Keratinocyte (primary cell): ENCODE data around the gene FYB1. TPM values are rescaled to one million over a fixed set of nuclear protein-coding genes. Genes with fewer than 3 reads are reported as not detected.

Experiments
- DNase-seq: peaks from one replicate; pipeline ENCODE4 v3.0.0-alpha.2; 2011; ENCODE audit warnings: low read depth, missing footprints, low spot score
- FAIRE-seq: peaks from 2 replicates; lab custom pipeline; 2011; peaks lifted over from hg19 to GRCh38; lab: Jason Lieb, UNC
- H2AFZ ChIP-seq: 2 replicates; pipeline ENCODE4 v1.6.0; 2012; ENCODE audit warnings: low read length, control low read depth, inconsistent platforms; ENCODE audit not compliant: control insufficient read depth
- H3K27ac ChIP-seq: 2 replicates; pipeline ENCODE4 v1.5.1; 2011; ENCODE audit warnings: low read length; ENCODE audit not compliant: control insufficient read depth, insufficient read depth
- H3K27me3 ChIP-seq: 3 replicates; pipeline ENCODE4 v1.6.0; 2011; ENCODE audit warnings: low read length; ENCODE audit not compliant: control insufficient read depth, insufficient read depth; ENCODE audit errors: extremely low read depth
- H3K36me3 ChIP-seq, 2 experiments: 2 replicates in 1 of 2; 3 replicates in 1 of 2; pipeline ENCODE4 v1.5.1; 2011; ENCODE audit warnings: low read length in 2 of 2, mild to moderate bottlenecking in 1 of 2; ENCODE audit not compliant: control insufficient read depth in 2 of 2, insufficient read depth in 2 of 2; ENCODE audit errors: extremely low read depth in 1 of 2
- H3K4me1 ChIP-seq: 3 replicates; pipeline ENCODE4 v1.5.1; 2011; ENCODE audit warnings: low read length; ENCODE audit not compliant: control insufficient read depth, insufficient read depth; ENCODE audit errors: extremely low read depth
- H3K4me2 ChIP-seq: 3 replicates; pipeline ENCODE4 v1.6.0; 2011; ENCODE audit warnings: low read depth, low read length; ENCODE audit not compliant: control insufficient read depth, insufficient read depth; ENCODE audit errors: extremely low read depth
- H3K4me3 ChIP-seq, 3 experiments: fragments of 200-600 bp in 1 of 3; sonication (generic) in 1 of 3; 2 replicates in 2 of 3; 3 replicates in 1 of 3; pipeline ENCODE4 v1.5.1; 2011 to 2016; ENCODE audit warnings: low read length in 3 of 3, mild to moderate bottlenecking in 3 of 3, control low read depth in 2 of 3, inconsistent platforms in 1 of 3, low read depth in 1 of 3, mixed read lengths in 1 of 3, mixed run types in 1 of 3, moderate library complexity in 1 of 3; ENCODE audit not compliant: control insufficient read depth in 2 of 3, insufficient read depth in 2 of 3; ENCODE audit errors: extremely low read depth in 1 of 3
- H3K79me2 ChIP-seq: 2 replicates; pipeline ENCODE4 v1.6.0; 2012; ENCODE audit warnings: low read length; ENCODE audit not compliant: control insufficient read depth, insufficient read depth
- H3K9ac ChIP-seq: 3 replicates; pipeline ENCODE4 v1.6.0; 2011; ENCODE audit warnings: low read length; ENCODE audit not compliant: control insufficient read depth, insufficient read depth; ENCODE audit errors: extremely low read depth
- H3K9me1 ChIP-seq: 3 replicates; pipeline ENCODE4 v1.6.0; 2011; ENCODE audit warnings: low read length; ENCODE audit not compliant: control insufficient read depth, insufficient read depth; ENCODE audit errors: extremely low read depth
- H3K9me3 ChIP-seq: 2 replicates; pipeline ENCODE4 v1.5.1; 2012; ENCODE audit warnings: low read depth, low read length; ENCODE audit not compliant: control insufficient read depth
- H4K20me1 ChIP-seq: 3 replicates; pipeline ENCODE4 v1.6.0; 2011; ENCODE audit warnings: low read length; ENCODE audit not compliant: control insufficient read depth, insufficient read depth; ENCODE audit errors: extremely low read depth
- EZH2 ChIP-seq: IDR thresholded peaks from one replicate; pipeline ENCODE4 v1.6.1; 2012; ENCODE audit warnings: inconsistent platforms, mild to moderate bottlenecking, low read length, moderate library complexity
- dilution Hi-C: fragments of 300-500 bp; cut with MboI; formaldehyde crosslinking; loops from one replicate; pipeline ENCODE4 v1.7.0; 2020; ENCODE audit warnings: low sequenced_read_pairs; ENCODE audit not compliant: extremely low pct_ligation_motif_present
- polyA plus RNA-seq, 5 experiments: library from polyadenylated mRNA; depleted of rRNA in 3 of 5; stranded (reverse) in 3 of 5; stranded (forward) in 1 of 5; unstranded in 1 of 5; fragments of >200 nt; gene quantifications; 1 replicate in 1 of 5; 2 replicates in 3 of 5; 3 replicates in 1 of 5; pipeline versions ENCODE4 v1.2.1 to v1.2.3, GENCODE V29; 2011 to 2012; ENCODE audit warnings: missing spikeins in 2 of 5, low read depth in 1 of 5, low replicate concordance in 1 of 5
- TF ChIP-seq, protein P1 (sequence below), 3 experiments: IDR thresholded peaks in 1 of 3; conservative IDR thresholded peaks in 1 of 3; optimal IDR thresholded peaks in 1 of 3; 2 replicates in 2 of 3; 3 replicates in 1 of 3; pipeline versions ENCODE3 to v1.5.1; 2011; ENCODE audit warnings: low read length in 3 of 3, mild to moderate bottlenecking in 3 of 3, moderate library complexity in 2 of 3, control low read depth in 1 of 3, inconsistent platforms in 1 of 3; ENCODE audit not compliant: insufficient read depth in 2 of 3; ENCODE audit errors: extremely low read depth in 1 of 3

FYB1 gene
- polyA plus RNA-seq, 1 donor (not counting 4 experiments of a cell fraction or from before 2014, with no cell fraction given): 0.29 TPM

GRCh38 chr5:39121922-39122321 lies 97.4 kb downstream of the FYB1 start:
- dilution Hi-C loops: no loop called here
- H3K9me3 ChIP-seq: no peaks in the 10 kb centered on the region
- H3K9ac ChIP-seq: no peak overlapping the region
- no peak overlapping the region for H2AFZ ChIP-seq
- H3K4me1 ChIP-seq: no peaks in the 10 kb centered on the region
- no peaks in the 10 kb centered on the region for H3K79me2 ChIP-seq
- no peak overlapping the region for H3K4me2 ChIP-seq
- FAIRE-seq (no peak), DNase-seq (no peak)
- TF ChIP-seq EZH2: no peak
- TF ChIP-seq, protein P1, sequence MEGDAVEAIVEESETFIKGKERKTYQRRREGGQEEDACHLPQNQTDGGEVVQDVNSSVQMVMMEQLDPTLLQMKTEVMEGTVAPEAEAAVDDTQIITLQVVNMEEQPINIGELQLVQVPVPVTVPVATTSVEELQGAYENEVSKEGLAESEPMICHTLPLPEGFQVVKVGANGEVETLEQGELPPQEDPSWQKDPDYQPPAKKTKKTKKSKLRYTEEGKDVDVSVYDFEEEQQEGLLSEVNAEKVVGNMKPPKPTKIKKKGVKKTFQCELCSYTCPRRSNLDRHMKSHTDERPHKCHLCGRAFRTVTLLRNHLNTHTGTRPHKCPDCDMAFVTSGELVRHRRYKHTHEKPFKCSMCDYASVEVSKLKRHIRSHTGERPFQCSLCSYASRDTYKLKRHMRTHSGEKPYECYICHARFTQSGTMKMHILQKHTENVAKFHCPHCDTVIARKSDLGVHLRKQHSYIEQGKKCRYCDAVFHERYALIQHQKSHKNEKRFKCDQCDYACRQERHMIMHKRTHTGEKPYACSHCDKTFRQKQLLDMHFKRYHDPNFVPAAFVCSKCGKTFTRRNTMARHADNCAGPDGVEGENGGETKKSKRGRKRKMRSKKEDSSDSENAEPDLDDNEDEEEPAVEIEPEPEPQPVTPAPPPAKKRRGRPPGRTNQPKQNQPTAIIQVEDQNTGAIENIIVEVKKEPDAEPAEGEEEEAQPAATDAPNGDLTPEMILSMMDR (optimal IDR thresholded peaks at IDR 0.05 in 1 of 3, IDR thresholded peaks at IDR 0.05 in 1 of 3, conservative IDR thresholded peaks at IDR 0.05 in 1 of 3; ENCODE audit: extremely low read depth in 1 of 3, insufficient read depth in 2 of 3, low read length in 3 of 3): no peak
- peaks cover 9% of the 10 kb centered on the region for H3K27me3 ChIP-seq
- H3K27ac ChIP-seq: no peak overlapping the region
- no peaks in the 10 kb centered on the region for H3K36me3 ChIP-seq
- H3K4me3 ChIP-seq: no peak overlapping the region
- no peaks in the 10 kb centered on the region for H4K20me1 ChIP-seq
- no peaks in the 10 kb centered on the region for H3K9me1 ChIP-seq

DNA sequence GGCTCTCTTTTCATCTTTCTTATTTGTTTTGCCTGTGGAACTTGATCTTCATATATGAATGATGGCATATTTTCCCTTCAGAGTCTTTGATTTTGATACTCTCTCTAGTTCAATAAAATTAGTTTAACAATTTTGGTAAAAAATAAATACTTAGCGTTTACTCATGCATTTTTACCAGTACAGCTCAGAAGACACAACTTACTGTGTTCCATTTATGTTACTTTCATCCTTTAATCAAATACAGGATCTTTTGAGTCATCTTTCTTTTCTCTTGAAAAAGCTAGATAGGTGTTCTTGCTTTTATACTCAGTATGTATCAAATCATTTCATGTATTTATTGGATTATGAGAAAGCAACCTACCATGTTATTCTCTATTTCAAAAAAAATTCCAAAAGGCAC lies 98.0 kb downstream of the FYB1 start:
- Histone ChIP-seq H3K4me1 (no peaks in the 10 kb centered on the region), H3K9me3 (no peaks in the 10 kb centered on the region), H4K20me1 (no peaks in the 10 kb centered on the region), H3K4me2 (no peak overlapping the region), H3K4me3 (no peak overlapping the region), H3K36me3 (no peaks in the 10 kb centered on the region), H2AFZ (no peak overlapping the region), H3K79me2 (no peaks in the 10 kb centered on the region), H3K27me3 (peaks cover 9% of the 10 kb centered on the region), H3K9me1 (no peaks in the 10 kb centered on the region), H3K9ac (no peak overlapping the region), H3K27ac (no peak overlapping the region)
- DNase-seq: no peak
- FAIRE-seq: no peak
- dilution Hi-C loops: no loop called here
- no peak for TF ChIP-seq EZH2
- TF ChIP-seq, protein P1 (optimal IDR thresholded peaks at IDR 0.05 in 1 of 3, IDR thresholded peaks at IDR 0.05 in 1 of 3, conservative IDR thresholded peaks at IDR 0.05 in 1 of 3; ENCODE audit: extremely low read depth in 1 of 3, insufficient read depth in 2 of 3, low read length in 3 of 3): no peak
